Sigmoid colon (tissue), 4 donors: ENCODE results near the gene GPR39.

Experiments
- CTCF ChIP-seq, 4 experiments: fragments of 450-650 bp in 3 of 4; fragments of 200-600 bp in 1 of 4; IDR thresholded peaks; one replicate each; pipeline ENCODE4 v1.5.1; 2016 to 2019; ENCODE audit warnings: antibody characterized with exemption in 4 of 4, mild to moderate bottlenecking in 3 of 4, moderate library complexity in 2 of 4
- EP300 ChIP-seq, 4 donors: sonication (generic); formaldehyde crosslinking; IDR thresholded peaks; one replicate each; pipeline ENCODE4 v1.6.1; 2017; ENCODE audit warnings: antibody characterized with exemption in 4 of 4
- POLR2A ChIP-seq, 2 donors: fragments of 450-650 bp; IDR thresholded peaks; one replicate each; pipeline ENCODE4 v1.6.1; 2016; ENCODE audit warnings: antibody characterized with exemption in 2 of 2, mild to moderate bottlenecking in 2 of 2, moderate library complexity in 2 of 2
- POLR2AphosphoS5 ChIP-seq, 4 donors: sonication (generic); formaldehyde crosslinking; IDR thresholded peaks; one replicate each; pipeline ENCODE4 v1.6.1; 2017; ENCODE audit warnings: antibody characterized with exemption in 4 of 4

- TF ChIP-seq POLR2AphosphoS5 (IDR thresholded peaks at IDR 0.05) (no peak), POLR2A (IDR thresholded peaks at IDR 0.05) (no peak), CTCF (IDR thresholded peaks at IDR 0.05) (no peak), EP300 (IDR thresholded peaks at IDR 0.05) (no peak)
Observed at GRCh38 chr2:132522901-132523300, 106.3 kb downstream of the GPR39 start.
